Type B pancreatic cell (in vitro differentiated cells): ENCODE results near the gene EFNA3. TPM values are rescaled to one million over a fixed set of nuclear protein-coding genes. Genes with fewer than 3 reads are reported as not detected.

Experiments
- DNase-seq: peaks from one replicate; pipeline ENCODE4 v3.0.0; 2021; ENCODE audit warnings: mixed read lengths; ENCODE audit not compliant: unreplicated experiment; ENCODE audit errors: extremely low spot score
- H3K27ac Mint-ChIP-seq: 2 replicates; pipeline ENCODE4 v1.8.0; 2021; ENCODE audit warnings: mild to moderate bottlenecking, mixed read lengths
- H3K27me3 Mint-ChIP-seq: 2 replicates; pipeline ENCODE4 v1.8.0; 2021; ENCODE audit warnings: mixed read lengths
- H3K36me3 Mint-ChIP-seq: 2 replicates; pipeline ENCODE4 v1.8.0; 2021; ENCODE audit warnings: mixed read lengths
- H3K4me1 Mint-ChIP-seq: one replicate; pipeline ENCODE4 v1.8.0; 2021; ENCODE audit warnings: mixed read lengths; ENCODE audit not compliant: unreplicated experiment
- H3K4me3 Mint-ChIP-seq: 2 replicates; pipeline ENCODE4 v1.8.0; 2021; ENCODE audit warnings: mild to moderate bottlenecking, mixed read lengths
- H3K9me3 Mint-ChIP-seq: 2 replicates; pipeline ENCODE4 v1.8.0; 2021; ENCODE audit warnings: mixed read lengths
- CTCF ChIP-seq: fragments of 200-600 bp; sonication (generic); conservative IDR thresholded peaks from 2 replicates; pipeline ENCODE4 v1.5.0; 2021; ENCODE audit warnings: antibody characterized with exemption, mild to moderate bottlenecking
- total RNA-seq: library from RNA; stranded (reverse); gene quantifications from 2 replicates; pipeline ENCODE4 v1.2.1, GENCODE V29; 2021; ENCODE audit warnings: low replicate concordance

The EFNA3 gene
- total RNA-seq, 1 donor from 2014 or later, result 4.7 TPM

GRCh38 chr1:155123801-155124200, 45.2 kb downstream of the EFNA3 start:
- TF ChIP-seq CTCF, result no peak
- no peaks in the 10 kb centered on the region for H3K9me3 Mint-ChIP-seq
- H3K27me3 Mint-ChIP-seq, result peaks cover 68% of the 10 kb centered on the region
- no peaks in the 10 kb centered on the region for H3K36me3 Mint-ChIP-seq
- peak overlapping the region; percentile 79 for H3K27ac Mint-ChIP-seq
- no peak for DNase-seq
- peaks cover 21% of the 10 kb centered on the region for H3K4me1 Mint-ChIP-seq
- no peak overlapping the region for H3K4me3 Mint-ChIP-seq

GRCh38 chr1:155124503-155125463, 46.1 kb downstream of the EFNA3 start:
- TF ChIP-seq CTCF, result no peak
- H3K4me1 Mint-ChIP-seq, result peaks cover 26% of the 10 kb centered on the region
- peaks cover 67% of the 10 kb centered on the region for H3K27me3 Mint-ChIP-seq
- H3K9me3 Mint-ChIP-seq, result no peaks in the 10 kb centered on the region
- no peaks in the 10 kb centered on the region for H3K36me3 Mint-ChIP-seq
- no peak for DNase-seq
- H3K4me3 Mint-ChIP-seq, result peak overlapping the region; percentile 37
- peak overlapping the region; percentile 79 for H3K27ac Mint-ChIP-seq

- DNase-seq, result no peak
- no peak for TF ChIP-seq CTCF
- Mint-ChIP-seq H3K36me3 (peaks cover 2% of the 10 kb centered on the region), H3K27me3 (peaks cover 65% of the 10 kb centered on the region), H3K4me1 (peaks cover 32% of the 10 kb centered on the region), H3K27ac (peak overlapping the region; percentile 87), H3K9me3 (no peaks in the 10 kb centered on the region), H3K4me3 (peak overlapping the region; percentile 84)
Measured at GRCh38 chr1:155125511-155125945, 46.9 kb downstream of the EFNA3 start.

GRCh38 chr1:155125946-155126555, 47.4 kb downstream of the EFNA3 start:
- peak overlapping the region; percentile 100 for H3K27ac Mint-ChIP-seq

More at GRCh38 chr1:155125946-155126555, 47.4 kb downstream of the EFNA3 start:
- Mint-ChIP-seq H3K9me3 (no peaks in the 10 kb centered on the region), H3K27me3 (peaks cover 63% of the 10 kb centered on the region), H3K4me1 (peaks cover 37% of the 10 kb centered on the region), H3K4me3 (peak overlapping the region; percentile 93), H3K36me3 (peaks cover 6% of the 10 kb centered on the region)
- TF ChIP-seq CTCF, result no peak
- DNase-seq, result no peak
